Prostate gland (tissue), 2 donors: Measurements from ENCODE around the gene RPS18.

Experiments
- CTCF ChIP-seq, 4 experiments: fragments of 200-600 bp in 2 of 4; fragments of 450-650 bp in 2 of 4; sonication (generic) in 2 of 4; IDR thresholded peaks; 1 replicate in 3 of 4; 2 replicates in 1 of 4; pipeline ENCODE4 v1.5.1; 2016 to 2019; ENCODE audit warnings: antibody characterized with exemption in 4 of 4, mild to moderate bottlenecking in 2 of 4, moderate library complexity in 2 of 4
- POLR2A ChIP-seq: fragments of 450-650 bp; IDR thresholded peaks from one replicate; pipeline ENCODE4 v1.6.1; 2016; ENCODE audit warnings: antibody characterized with exemption, mild to moderate bottlenecking

GRCh38 chr6:33298773-33299236, 26.9 kb downstream of the RPS18 start, which contains the start of gene RGL2:
- TF ChIP-seq CTCF (IDR thresholded peaks at IDR 0.05) (no peak), POLR2A (no peak)
